GM23338 (cell line): ENCODE results near the gene ECE2. TPM values are rescaled to one million over a fixed set of nuclear protein-coding genes. Genes with fewer than 3 reads are reported as not detected.
A peak's percentile ranks its signal among the peaks of the same experiment; 100 is the strongest.

Experiments used
- ATAC-seq: fragments of 200-7000 bp; cut with Tn5 transposase; 3 replicates; pipeline ENCODE4 v1.9.1; 2020
- DNase-seq: peaks from one replicate; pipeline ENCODE4 v3.0.0-alpha.2; 2015; ENCODE audit warnings: low spot score
- H2AFZ ChIP-seq: fragments of 200-600 bp; sonication (generic); 2 replicates; pipeline ENCODE4 v1.8.0; 2016; ENCODE audit warnings: antibody characterized with exemption, mild to moderate bottlenecking, moderate library complexity
- H3F3A ChIP-seq: fragments of 200-600 bp; sonication (generic); replicated peaks from 2 replicates; pipeline ENCODE4 v1.8.0; 2017; ENCODE audit warnings: antibody characterized with exemption, mixed run types, low read depth
- H3K27ac ChIP-seq: fragments of 200-600 bp; sonication (generic); 2 replicates; pipeline ENCODE4 v1.6.1; 2016; ENCODE audit warnings: low read depth
- H3K27me3 ChIP-seq: fragments of 200-600 bp; sonication (generic); 2 replicates; pipeline ENCODE4 v1.8.0; 2016; ENCODE audit warnings: mild to moderate bottlenecking, mixed run types, moderate library complexity; ENCODE audit not compliant: insufficient read depth
- H3K36me3 ChIP-seq: fragments of 200-600 bp; sonication (generic); 2 replicates; pipeline ENCODE4 v1.8.0; 2016; ENCODE audit warnings: mild to moderate bottlenecking; ENCODE audit not compliant: insufficient read depth
- H3K4me1 ChIP-seq: fragments of 200-600 bp; sonication (generic); 2 replicates; pipeline ENCODE4 v1.8.0; 2016; ENCODE audit warnings: mild to moderate bottlenecking, moderate library complexity; ENCODE audit not compliant: insufficient read depth
- H3K4me2 ChIP-seq: fragments of 200-600 bp; sonication (generic); 2 replicates; pipeline ENCODE4 v1.7.1; 2017; ENCODE audit warnings: mixed run types
- H3K4me3 ChIP-seq: fragments of 200-600 bp; sonication (generic); 2 replicates; pipeline ENCODE4 v1.6.1; 2016; ENCODE audit warnings: mixed run types
- H3K79me2 ChIP-seq: fragments of 200-600 bp; sonication (generic); replicated peaks from 2 replicates; pipeline ENCODE4 v1.8.0; 2017; ENCODE audit warnings: mild to moderate bottlenecking; ENCODE audit not compliant: insufficient read depth
- H3K9me2 ChIP-seq: fragments of 200-600 bp; sonication (generic); 2 replicates; pipeline ENCODE4 v1.8.0; 2017; ENCODE audit not compliant: insufficient read depth
- H4K20me1 ChIP-seq: fragments of 200-600 bp; sonication (generic); replicated peaks from 2 replicates; pipeline ENCODE4 v1.8.0; 2017; ENCODE audit warnings: mild to moderate bottlenecking; ENCODE audit not compliant: insufficient read depth
- H3K27ac Mint-ChIP-seq: 2 replicates; pipeline ENCODE4 v1.8.0; 2020; ENCODE audit warnings: inconsistent platforms, mild to moderate bottlenecking, moderate library complexity, mixed read lengths
- H3K27me3 Mint-ChIP-seq: 3 replicates; pipeline ENCODE4 v1.8.0; 2022; ENCODE audit warnings: low read depth, mild to moderate bottlenecking, moderate library complexity, mixed read lengths, inconsistent platforms; ENCODE audit not compliant: insufficient read depth, poor library complexity
- H3K36me3 Mint-ChIP-seq: 3 replicates; pipeline ENCODE4 v1.8.0; 2021; ENCODE audit warnings: low read depth, mild to moderate bottlenecking, inconsistent platforms, moderate library complexity, mixed read lengths
- H3K4me1 Mint-ChIP-seq: 3 replicates; pipeline ENCODE4 v1.8.0; 2020; ENCODE audit warnings: mild to moderate bottlenecking, inconsistent platforms, mixed read lengths
- H3K4me3 Mint-ChIP-seq: 3 replicates; pipeline ENCODE4 v1.8.0; 2021; ENCODE audit warnings: moderate library complexity, mild to moderate bottlenecking, inconsistent platforms, mixed read lengths
- H3K9me3 Mint-ChIP-seq: 3 replicates; pipeline ENCODE4 v1.8.0; 2020; ENCODE audit warnings: moderate library complexity, mild to moderate bottlenecking, inconsistent platforms, mixed read lengths
- JUNB ChIP-seq: IDR thresholded peaks from one replicate; pipeline ENCODE4 v1.6.1; 2016; ENCODE audit warnings: antibody characterized with exemption; ENCODE audit not compliant: unreplicated experiment
- POLR2AphosphoS5 ChIP-seq: IDR thresholded peaks from 2 replicates; pipeline ENCODE4 v1.6.1; 2016; ENCODE audit warnings: antibody characterized with exemption, low read depth
- REST ChIP-seq: IDR thresholded peaks from one replicate; pipeline ENCODE4 v1.6.1; 2018; ENCODE audit warnings: antibody characterized with exemption; ENCODE audit not compliant: unreplicated experiment
- ZNF331 ChIP-seq: fragments of 250-450 bp; sonication (Bioruptor Pico); IDR thresholded peaks from 2 replicates; pipeline ENCODE4 v1.5.0; 2020; ENCODE audit warnings: low read depth, mild to moderate bottlenecking, moderate library complexity
- polyA plus RNA-seq: library from polyadenylated mRNA; unstranded; fragments of >200 nt; fragmentation: Nextera tagmentation; extraction: Ambion mirVana; gene quantifications from 2 replicates; pipeline ENCODE4 v1.2.1, GENCODE V29; 2016
- total RNA-seq: library from RNA; depleted of rRNA; stranded (reverse); fragments of >200 nt; shearing (Covaris generic); gene quantifications from 2 replicates; pipeline ENCODE4 v1.2.3, GENCODE V29; 2014
- TF ChIP-seq, protein P1 (sequence below), 2 experiments: fragments of 200-600 bp in 1 of 2; sonication (generic) in 1 of 2; conservative IDR thresholded peaks; 2 replicates each; pipeline versions ENCODE4 v1.5.1 to v1.6.1; 2016 to 2017; ENCODE audit warnings: antibody characterized with exemption in 2 of 2, low read depth in 2 of 2, mild to moderate bottlenecking in 2 of 2, moderate library complexity in 1 of 2
- TF ChIP-seq, protein P2 (sequence below): fragments of 250-450 bp; sonication (Bioruptor Pico); IDR thresholded peaks from 2 replicates; pipeline ENCODE4 v1.5.0; 2020; ENCODE audit warnings: mild to moderate bottlenecking, moderate library complexity

The ECE2 gene
- total and polyA plus RNA-seq, 2 experiments from 2014 or later = 0.24 to 0.48 TPM

- Mint-ChIP-seq H3K27ac (peak within 1 kb of the TSS; percentile 92), H3K9me3 (no peaks in the 10 kb centered on the region), H3K4me3 (peak within 1 kb of the TSS; percentile 92), H3K4me1 (peaks cover 24% of the 10 kb centered on the region), H3K36me3 (peaks cover 46% of the 10 kb centered on the region), H3K27me3 (peaks cover 21% of the 10 kb centered on the region)
- ATAC-seq (peak; percentile 75), DNase-seq (peak; percentile 95)
- Histone ChIP-seq H3K9me2 (no peaks in the 10 kb centered on the region), H3K27me3 (no peaks in the 10 kb centered on the region), H3F3A (peaks cover 8% of the 10 kb centered on the region; the same call in 1 of the 2 replicates), H3K36me3 (peaks cover 17% of the 10 kb centered on the region; the same call in 1 of the 2 replicates), H2AFZ (peak within 1 kb of the TSS; percentile 9; the same call in 1 of the 2 replicates), H3K4me2 (peak within 1 kb of the TSS; percentile 93), H3K4me3 (peak within 1 kb of the TSS; percentile 92), H3K27ac (peak within 1 kb of the TSS; percentile 96), H3K4me1 (peaks cover 11% of the 10 kb centered on the region), H3K79me2 (peaks cover 47% of the 10 kb centered on the region), H4K20me1 (peaks cover 35% of the 10 kb centered on the region)
- TF ChIP-seq, protein P1, sequence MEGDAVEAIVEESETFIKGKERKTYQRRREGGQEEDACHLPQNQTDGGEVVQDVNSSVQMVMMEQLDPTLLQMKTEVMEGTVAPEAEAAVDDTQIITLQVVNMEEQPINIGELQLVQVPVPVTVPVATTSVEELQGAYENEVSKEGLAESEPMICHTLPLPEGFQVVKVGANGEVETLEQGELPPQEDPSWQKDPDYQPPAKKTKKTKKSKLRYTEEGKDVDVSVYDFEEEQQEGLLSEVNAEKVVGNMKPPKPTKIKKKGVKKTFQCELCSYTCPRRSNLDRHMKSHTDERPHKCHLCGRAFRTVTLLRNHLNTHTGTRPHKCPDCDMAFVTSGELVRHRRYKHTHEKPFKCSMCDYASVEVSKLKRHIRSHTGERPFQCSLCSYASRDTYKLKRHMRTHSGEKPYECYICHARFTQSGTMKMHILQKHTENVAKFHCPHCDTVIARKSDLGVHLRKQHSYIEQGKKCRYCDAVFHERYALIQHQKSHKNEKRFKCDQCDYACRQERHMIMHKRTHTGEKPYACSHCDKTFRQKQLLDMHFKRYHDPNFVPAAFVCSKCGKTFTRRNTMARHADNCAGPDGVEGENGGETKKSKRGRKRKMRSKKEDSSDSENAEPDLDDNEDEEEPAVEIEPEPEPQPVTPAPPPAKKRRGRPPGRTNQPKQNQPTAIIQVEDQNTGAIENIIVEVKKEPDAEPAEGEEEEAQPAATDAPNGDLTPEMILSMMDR (conservative IDR thresholded peaks at IDR 0.05; ENCODE audit: low read depth in 2 of 2) = no peak
- TF ChIP-seq REST (no peak), JUNB (no peak), POLR2AphosphoS5 (peak; percentile 70), ZNF331 (CRISPR knock-in tag) (no peak)
- TF ChIP-seq, protein P2, sequence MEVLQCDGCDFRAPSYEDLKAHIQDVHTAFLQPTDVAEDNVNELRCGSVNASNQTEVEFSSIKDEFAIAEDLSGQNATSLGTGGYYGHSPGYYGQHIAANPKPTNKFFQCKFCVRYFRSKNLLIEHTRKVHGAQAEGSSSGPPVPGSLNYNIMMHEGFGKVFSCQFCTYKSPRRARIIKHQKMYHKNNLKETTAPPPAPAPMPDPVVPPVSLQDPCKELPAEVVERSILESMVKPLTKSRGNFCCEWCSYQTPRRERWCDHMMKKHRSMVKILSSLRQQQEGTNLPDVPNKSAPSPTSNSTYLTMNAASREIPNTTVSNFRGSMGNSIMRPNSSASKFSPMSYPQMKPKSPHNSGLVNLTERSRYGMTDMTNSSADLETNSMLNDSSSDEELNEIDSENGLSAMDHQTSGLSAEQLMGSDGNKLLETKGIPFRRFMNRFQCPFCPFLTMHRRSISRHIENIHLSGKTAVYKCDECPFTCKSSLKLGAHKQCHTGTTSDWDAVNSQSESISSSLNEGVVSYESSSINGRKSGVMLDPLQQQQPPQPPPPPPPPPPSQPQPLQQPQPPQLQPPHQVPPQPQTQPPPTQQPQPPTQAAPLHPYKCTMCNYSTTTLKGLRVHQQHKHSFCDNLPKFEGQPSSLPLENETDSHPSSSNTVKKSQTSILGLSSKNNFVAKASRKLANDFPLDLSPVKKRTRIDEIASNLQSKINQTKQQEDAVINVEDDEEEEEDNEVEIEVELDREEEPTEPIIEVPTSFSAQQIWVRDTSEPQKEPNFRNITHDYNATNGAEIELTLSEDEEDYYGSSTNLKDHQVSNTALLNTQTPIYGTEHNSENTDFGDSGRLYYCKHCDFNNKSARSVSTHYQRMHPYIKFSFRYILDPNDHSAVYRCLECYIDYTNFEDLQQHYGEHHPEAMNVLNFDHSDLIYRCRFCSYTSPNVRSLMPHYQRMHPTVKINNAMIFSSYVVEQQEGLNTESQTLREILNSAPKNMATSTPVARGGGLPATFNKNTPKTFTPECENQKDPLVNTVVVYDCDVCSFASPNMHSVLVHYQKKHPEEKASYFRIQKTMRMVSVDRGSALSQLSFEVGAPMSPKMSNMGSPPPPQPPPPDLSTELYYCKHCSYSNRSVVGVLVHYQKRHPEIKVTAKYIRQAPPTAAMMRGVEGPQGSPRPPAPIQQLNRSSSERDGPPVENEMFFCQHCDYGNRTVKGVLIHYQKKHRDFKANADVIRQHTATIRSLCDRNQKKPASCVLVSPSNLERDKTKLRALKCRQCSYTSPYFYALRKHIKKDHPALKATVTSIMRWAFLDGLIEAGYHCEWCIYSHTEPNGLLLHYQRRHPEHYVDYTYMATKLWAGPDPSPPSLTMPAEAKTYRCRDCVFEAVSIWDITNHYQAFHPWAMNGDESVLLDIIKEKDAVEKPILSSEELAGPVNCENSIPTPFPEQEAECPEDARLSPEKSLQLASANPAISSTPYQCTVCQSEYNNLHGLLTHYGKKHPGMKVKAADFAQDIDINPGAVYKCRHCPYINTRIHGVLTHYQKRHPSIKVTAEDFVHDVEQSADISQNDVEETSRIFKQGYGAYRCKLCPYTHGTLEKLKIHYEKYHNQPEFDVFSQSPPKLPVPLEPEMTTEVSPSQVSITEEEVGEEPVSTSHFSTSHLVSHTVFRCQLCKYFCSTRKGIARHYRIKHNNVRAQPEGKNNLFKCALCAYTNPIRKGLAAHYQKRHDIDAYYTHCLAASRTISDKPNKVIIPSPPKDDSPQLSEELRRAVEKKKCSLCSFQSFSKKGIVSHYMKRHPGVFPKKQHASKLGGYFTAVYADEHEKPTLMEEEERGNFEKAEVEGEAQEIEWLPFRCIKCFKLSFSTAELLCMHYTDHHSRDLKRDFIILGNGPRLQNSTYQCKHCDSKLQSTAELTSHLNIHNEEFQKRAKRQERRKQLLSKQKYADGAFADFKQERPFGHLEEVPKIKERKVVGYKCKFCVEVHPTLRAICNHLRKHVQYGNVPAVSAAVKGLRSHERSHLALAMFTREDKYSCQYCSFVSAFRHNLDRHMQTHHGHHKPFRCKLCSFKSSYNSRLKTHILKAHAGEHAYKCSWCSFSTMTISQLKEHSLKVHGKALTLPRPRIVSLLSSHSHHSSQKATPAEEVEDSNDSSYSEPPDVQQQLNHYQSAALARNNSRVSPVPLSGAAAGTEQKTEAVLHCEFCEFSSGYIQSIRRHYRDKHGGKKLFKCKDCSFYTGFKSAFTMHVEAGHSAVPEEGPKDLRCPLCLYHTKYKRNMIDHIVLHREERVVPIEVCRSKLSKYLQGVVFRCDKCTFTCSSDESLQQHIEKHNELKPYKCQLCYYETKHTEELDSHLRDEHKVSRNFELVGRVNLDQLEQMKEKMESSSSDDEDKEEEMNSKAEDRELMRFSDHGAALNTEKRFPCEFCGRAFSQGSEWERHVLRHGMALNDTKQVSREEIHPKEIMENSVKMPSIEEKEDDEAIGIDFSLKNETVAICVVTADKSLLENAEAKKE = no peak
Measured at GRCh38 chr3:184314363-184314699, 38.5 kb downstream of the ECE2 start, which contains the start of gene EIF4G1. EIF4G1 (plus strand) TSS chr3:184314606; CDS start chr3:184315797, 1,191 bp downstream.
